ENCODE results near the gene CFDP1. TPM values are rescaled to one million over a fixed set of nuclear protein-coding genes. Genes with fewer than 3 reads are reported as not detected.
"Not testable (repeated sequence)": the region's sequence is repeated elsewhere in the genome, so short reads cannot be mapped to it uniquely, and the experiment has no call there.

The CFDP1 gene
- total RNA-seq, 2 experiments from 2014 or later, result 34.7 to 39.9 TPM

- peaks cover 3% of the 10 kb centered on the region for H3K4me1 Mint-ChIP-seq (ENCODE audit: low read depth)
- no peak for DNase-seq
- peaks cover 18% of the 10 kb centered on the region for H3K27me3 Mint-ChIP-seq
- no peak overlapping the region for H3K4me3 Mint-ChIP-seq
- no peak for TF ChIP-seq CTCF (IDR thresholded peaks at IDR 0.05)
- no peaks in the 10 kb centered on the region for H3K9me3 Mint-ChIP-seq
- CTCF ChIA-PET, result interaction anchor here (1.0 kb wide), 1 partner anchor 39 kb away, joined by 5 read pairs; no protein-coding TSS in a partner anchor
- no peaks in the 10 kb centered on the region for H3K36me3 Mint-ChIP-seq (ENCODE audit: low read depth)
- intact Hi-C loops (cut with micrococcal nuclease), result no loop called here
- ATAC-seq, result no peak
- no peak overlapping the region for H3K27ac Mint-ChIP-seq
- POLR2A ChIA-PET, result interaction anchor here (0.6 kb wide), 1 partner anchor 560 kb away, joined by 3 read pairs; no protein-coding TSS in a partner anchor
Measured at GRCh38 chr16:75273054-75273925, 160.0 kb downstream of the CFDP1 start.

GRCh38 chr16:75272629-75273028 lies 160.7 kb downstream of the CFDP1 start:
- H3K36me3 Mint-ChIP-seq (ENCODE audit: low read depth); ATAC-seq; H3K27ac Mint-ChIP-seq; DNase-seq; intact Hi-C loops (cut with micrococcal nuclease); H3K4me3 Mint-ChIP-seq; H3K4me1 Mint-ChIP-seq (ENCODE audit: low read depth); H3K9me3 Mint-ChIP-seq: not testable (repeated sequence)
- ChIA-PET CTCF (interaction anchor here (1.0 kb wide), 1 partner anchor 39 kb away, joined by 5 read pairs; no protein-coding TSS in a partner anchor), POLR2A (interaction anchor here (0.6 kb wide), 1 partner anchor 560 kb away, joined by 3 read pairs; no protein-coding TSS in a partner anchor)
- peaks cover 16% of the 10 kb centered on the region for H3K27me3 Mint-ChIP-seq

- DNase-seq (no peak), ATAC-seq (no peak)
- POLR2A ChIA-PET, result no interaction called here
- H3K27ac Mint-ChIP-seq, result no peak overlapping the region
- CTCF ChIA-PET, result no interaction called here
- peaks cover 12% of the 10 kb centered on the region for H3K27me3 Mint-ChIP-seq
- H3K4me1 Mint-ChIP-seq (ENCODE audit: low read depth), result peaks cover 3% of the 10 kb centered on the region
- intact Hi-C loops (cut with micrococcal nuclease), result no loop called here
- H3K36me3 Mint-ChIP-seq (ENCODE audit: low read depth), result no peaks in the 10 kb centered on the region
- H3K9me3 Mint-ChIP-seq, result no peaks in the 10 kb centered on the region
- no peak for TF ChIP-seq CTCF (IDR thresholded peaks at IDR 0.05)
- H3K4me3 Mint-ChIP-seq, result no peak overlapping the region
Measured at GRCh38 chr16:75272097-75272551, 161.2 kb downstream of the CFDP1 start.

GRCh38 chr16:75271441-75272096 lies 161.7 kb downstream of the CFDP1 start:
- no peak overlapping the region for H3K27ac Mint-ChIP-seq
- H3K9me3 Mint-ChIP-seq, result no peaks in the 10 kb centered on the region
- intact Hi-C loops (cut with micrococcal nuclease), result no loop called here
- H3K4me1 Mint-ChIP-seq (ENCODE audit: low read depth), result peaks cover 3% of the 10 kb centered on the region
- ChIA-PET CTCF (no interaction called here), POLR2A (no interaction called here)
- H3K4me3 Mint-ChIP-seq, result no peak overlapping the region
- no peak for ATAC-seq
- DNase-seq, result no peak
- H3K36me3 Mint-ChIP-seq (ENCODE audit: low read depth), result no peaks in the 10 kb centered on the region
- TF ChIP-seq CTCF (IDR thresholded peaks at IDR 0.05), result no peak
- H3K27me3 Mint-ChIP-seq, result peaks cover 13% of the 10 kb centered on the region

GRCh38 chr16:75269358-75269757 lies 163.9 kb downstream of the CFDP1 start:
- H3K4me3 Mint-ChIP-seq; H3K27ac Mint-ChIP-seq; ATAC-seq; DNase-seq; intact Hi-C loops (cut with micrococcal nuclease); H3K9me3 Mint-ChIP-seq; CTCF ChIA-PET; H3K36me3 Mint-ChIP-seq (ENCODE audit: low read depth); H3K4me1 Mint-ChIP-seq (ENCODE audit: low read depth): not testable (repeated sequence)
- H3K27me3 Mint-ChIP-seq, result peaks cover 19% of the 10 kb centered on the region
- POLR2A ChIA-PET, result interaction anchor here (0.5 kb wide), 1 partner anchor 40 kb away, joined by 3 read pairs; no protein-coding TSS in a partner anchor

Measured in activated CD8-positive, alpha-beta T cell treated with anti-CD3 and anti-CD28 coated beads for 36 hours (primary cell).